ENCODE data around the gene RTP5. TPM values are rescaled to one million over a fixed set of nuclear protein-coding genes. Genes with fewer than 3 reads are reported as not detected.

RTP5 gene
- total RNA-seq, 3 donors from 2014 or later: 0.15 TPM; not detected in 2

- TF ChIP-seq POLR2AphosphoS5 (IDR thresholded peaks at IDR 0.05) (no peak), CTCF (IDR thresholded peaks at IDR 0.05) (no peak), POLR2A (IDR thresholded peaks at IDR 0.05) (no peak)
- no peak overlapping the region for H3K4me3 ChIP-seq
- intact Hi-C loops (cut with DNase I; ENCODE audit: low total_unique reads): no loop called here
- DNase-seq (ENCODE audit: low spot score in 2 of 2): no peak
- no peaks in the 10 kb centered on the region for H3K36me3 ChIP-seq
- no peaks in the 10 kb centered on the region for H3K9me3 ChIP-seq
- no peaks in the 10 kb centered on the region for H3K4me1 ChIP-seq
- H3K27ac ChIP-seq: no peak overlapping the region
- H3K27me3 ChIP-seq: peaks cover 0 to 7% of the 10 kb centered on the region in 2 donors
Measured at GRCh38 chr2:241876528-241877196, 7.1 kb downstream of the RTP5 start.

- H3K4me3 ChIP-seq: no peak overlapping the region
- H3K9me3 ChIP-seq: no peaks in the 10 kb centered on the region
- H3K36me3 ChIP-seq: no peaks in the 10 kb centered on the region
- no peak overlapping the region for H3K27ac ChIP-seq
- no peaks in the 10 kb centered on the region for H3K4me1 ChIP-seq
- intact Hi-C loops (cut with DNase I; ENCODE audit: low total_unique reads): no loop called here
- no peak for DNase-seq (ENCODE audit: low spot score in 2 of 2)
- TF ChIP-seq CTCF (IDR thresholded peaks at IDR 0.05): no peak
- TF ChIP-seq POLR2A (IDR thresholded peaks at IDR 0.05): no peak
- no peak for TF ChIP-seq POLR2AphosphoS5 (IDR thresholded peaks at IDR 0.05)
- peaks cover 0 to 4% of the 10 kb centered on the region in 2 donors for H3K27me3 ChIP-seq
Measured at GRCh38 chr2:241877197-241877685, 7.7 kb downstream of the RTP5 start.

- Histone ChIP-seq H3K27me3 (no peaks in the 10 kb centered on the region), H3K4me3 (no peak overlapping the region), H3K27ac (no peak overlapping the region), H3K9me3 (no peaks in the 10 kb centered on the region), H3K36me3 (no peaks in the 10 kb centered on the region), H3K4me1 (peaks cover 0 to 3% of the 10 kb centered on the region in 2 donors)
- peak in 1 of 2 donors; percentile 73 for DNase-seq (ENCODE audit: low spot score in 2 of 2)
- no peak for TF ChIP-seq POLR2A (IDR thresholded peaks at IDR 0.05)
- peak in 1 of 3 donors; percentile 34 for TF ChIP-seq POLR2AphosphoS5 (IDR thresholded peaks at IDR 0.05)
- peak; percentile 29 to 57 (median 44) for TF ChIP-seq CTCF (IDR thresholded peaks at IDR 0.05)
- intact Hi-C loops (cut with DNase I; ENCODE audit: low total_unique reads): no loop called here
Measured at GRCh38 chr2:241877989-241878970, 8.8 kb downstream of the RTP5 start.

- H3K27ac ChIP-seq: no peak overlapping the region
- no peaks in the 10 kb centered on the region for H3K36me3 ChIP-seq
- intact Hi-C loops (cut with DNase I; ENCODE audit: low total_unique reads): no loop called here
- H3K4me1 ChIP-seq: peaks cover 0 to 3% of the 10 kb centered on the region in 2 donors
- H3K4me3 ChIP-seq: no peak overlapping the region
- H3K9me3 ChIP-seq: no peaks in the 10 kb centered on the region
- H3K27me3 ChIP-seq: no peaks in the 10 kb centered on the region
- TF ChIP-seq POLR2A (IDR thresholded peaks at IDR 0.05) (no peak), CTCF (IDR thresholded peaks at IDR 0.05) (no peak), POLR2AphosphoS5 (IDR thresholded peaks at IDR 0.05) (no peak)
- DNase-seq (ENCODE audit: low spot score in 2 of 2): no peak
Measured at GRCh38 chr2:241879326-241879725, 9.8 kb downstream of the RTP5 start.

Data from breast epithelium (tissue), 4 donors.